ENCODE results near the gene ZNF2. TPM values are rescaled to one million over a fixed set of nuclear protein-coding genes. Genes with fewer than 3 reads are reported as not detected.

The ZNF2 gene
- 1 to 10 TPM; 2.8 to 2.9 TPM for total RNA-seq

- DNase-seq, result peak; percentile 95
These were observed at the start of gene ZNF2 for GRCh38 chr2:95165371-95166064. ZNF2 (plus strand) TSS chr2:95165809; CDS start chr2:95176227, 10,418 bp downstream.

GRCh38 chr2:95121093-95121406, 44.6 kb upstream of the ZNF2 start:
- Mint-ChIP-seq H3K27ac (peak overlapping the region; percentile 95), H3K4me1 (peaks cover 41% of the 10 kb centered on the region), H3K4me3 (peak overlapping the region; percentile 89), H3K9me3 (no peaks in the 10 kb centered on the region), H3K36me3 (peaks cover 23% of the 10 kb centered on the region), H3K27me3 (no peaks in the 10 kb centered on the region)
- DNase-seq, result no peak

More at GRCh38 chr2:95165371-95166064, at the start of gene ZNF2:
- H3K27ac Mint-ChIP-seq, result peak within 1 kb of the TSS; percentile 94
- H3K4me1 Mint-ChIP-seq, result peaks cover 20% of the 10 kb centered on the region
- peaks cover 39% of the 10 kb centered on the region for H3K36me3 Mint-ChIP-seq
- H3K4me3 Mint-ChIP-seq, result peak within 1 kb of the TSS; percentile 99
- no peaks in the 10 kb centered on the region for H3K27me3 Mint-ChIP-seq
- peaks cover 3% of the 10 kb centered on the region for H3K9me3 Mint-ChIP-seq

DNA sequence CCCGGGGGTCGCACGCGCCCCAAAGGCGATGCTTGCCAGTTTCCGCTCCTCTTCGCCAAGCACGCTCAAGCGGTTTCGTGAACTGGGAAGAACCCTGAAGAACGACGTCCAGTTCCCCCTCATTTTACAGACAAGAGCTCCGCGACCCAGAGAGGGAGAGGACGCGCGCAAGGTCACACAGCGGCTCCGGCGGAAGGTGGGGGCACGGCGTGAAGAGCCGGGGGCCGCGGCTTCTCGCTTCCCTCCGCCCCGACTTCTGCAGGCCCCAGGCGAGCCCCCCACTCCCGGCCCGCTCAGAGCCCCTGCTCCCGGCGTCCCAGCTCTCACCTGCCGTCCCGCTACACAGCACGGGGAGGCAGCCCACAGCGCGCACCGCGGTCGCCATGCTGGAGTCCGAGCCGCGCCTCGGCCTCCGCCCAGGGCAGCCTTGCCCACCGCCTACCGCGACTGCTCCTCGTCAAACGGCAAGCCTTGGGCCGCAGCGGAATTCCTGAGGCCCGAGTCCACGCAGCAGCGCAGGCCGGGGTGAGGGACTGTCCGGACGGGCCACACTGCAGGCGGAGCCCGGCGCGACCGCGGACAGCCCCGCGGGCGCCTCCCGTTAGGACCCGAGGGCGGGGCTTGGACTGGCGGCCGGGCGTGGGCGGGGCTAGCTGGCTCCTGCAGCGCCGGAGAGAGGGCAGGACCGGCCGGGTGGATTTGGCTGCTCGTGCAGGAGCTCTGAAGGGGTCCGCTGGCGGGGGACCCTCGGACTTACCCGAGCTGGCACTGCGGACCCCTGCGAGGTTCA, 44.0 kb upstream of the ZNF2 start, which contains the start of gene MRPS5:
MRPS5 (minus strand) TSS at position 402 of the 790 bp plus-strand sequence; CDS start at position 385, 17 bp downstream.
- Mint-ChIP-seq H3K9me3 (no peaks in the 10 kb centered on the region), H3K36me3 (peaks cover 23% of the 10 kb centered on the region), H3K4me3 (peak within 1 kb of the TSS; percentile 89), H3K27ac (peak within 1 kb of the TSS; percentile 95), H3K4me1 (peaks cover 40% of the 10 kb centered on the region), H3K27me3 (no peaks in the 10 kb centered on the region)
- DNase-seq, result peak; percentile 90

DNA sequence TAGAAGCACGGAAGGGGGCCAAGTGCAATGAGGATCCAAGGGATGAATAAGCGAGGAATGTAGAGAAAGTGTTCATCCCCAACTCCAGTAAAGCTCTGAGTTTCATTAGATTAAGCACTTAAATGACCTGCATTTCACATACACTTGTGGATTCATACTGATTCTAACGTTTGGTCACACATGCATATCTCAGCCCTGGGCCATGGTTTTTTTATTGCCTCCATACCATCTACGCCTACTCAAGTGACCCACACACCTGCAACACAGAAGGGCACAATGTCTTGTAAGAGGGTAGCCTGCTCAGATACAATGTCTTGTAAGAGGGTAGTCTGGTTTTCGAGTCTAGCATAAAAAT, 43.4 kb upstream of the ZNF2 start:
- H3K4me1 Mint-ChIP-seq, result peaks cover 38% of the 10 kb centered on the region
- H3K4me3 Mint-ChIP-seq, result peak overlapping the region; percentile 89
- no peak for DNase-seq
- peaks cover 22% of the 10 kb centered on the region for H3K36me3 Mint-ChIP-seq
- H3K9me3 Mint-ChIP-seq, result no peaks in the 10 kb centered on the region
- no peaks in the 10 kb centered on the region for H3K27me3 Mint-ChIP-seq
- H3K27ac Mint-ChIP-seq, result peak overlapping the region; percentile 95

DNA sequence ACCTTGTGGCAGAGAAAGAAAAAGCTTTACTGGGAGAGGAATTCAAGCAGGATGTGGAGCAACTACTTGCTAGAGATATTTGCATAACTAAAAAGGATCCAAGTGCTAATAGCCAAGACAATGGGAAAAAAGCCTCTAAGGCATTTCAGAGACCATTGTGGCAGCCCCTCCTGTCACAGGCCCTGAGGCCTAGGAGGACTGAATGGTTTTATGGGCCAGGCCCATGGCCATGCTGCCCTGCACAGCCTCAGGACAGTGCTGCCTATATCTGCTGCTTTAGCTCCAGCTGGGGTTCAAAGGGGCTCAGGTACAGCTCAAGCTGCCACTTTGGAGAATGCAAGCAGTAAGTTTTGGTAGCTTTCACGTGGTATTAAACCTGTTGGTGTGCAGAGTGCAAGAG, 26.9 kb upstream of the ZNF2 start:
- Mint-ChIP-seq H3K36me3 (peaks cover 51% of the 10 kb centered on the region), H3K4me1 (no peaks in the 10 kb centered on the region), H3K9me3 (peaks cover 58% of the 10 kb centered on the region), H3K27me3 (no peaks in the 10 kb centered on the region), H3K4me3 (no peak overlapping the region), H3K27ac (no peak overlapping the region)
- DNase-seq, result no peak

DNA sequence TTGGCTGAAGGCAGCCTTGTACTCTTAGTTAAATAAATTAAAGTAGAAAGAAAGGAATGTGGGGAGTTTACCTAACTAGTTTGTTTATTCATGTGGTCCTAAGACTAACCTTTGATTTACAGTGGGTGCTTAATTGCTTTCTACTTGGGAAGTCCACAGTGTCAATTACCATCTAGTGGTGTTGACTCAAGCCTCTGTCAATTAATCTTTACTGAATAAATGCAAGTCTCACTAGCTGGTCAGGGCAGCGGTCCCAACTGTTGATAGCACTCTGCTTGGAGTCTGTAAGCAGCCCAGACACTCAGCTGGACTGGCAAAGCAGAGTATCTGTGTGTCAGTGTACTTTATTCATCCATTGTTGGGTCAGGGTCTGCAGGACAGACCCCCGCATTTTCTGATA, 21.8 kb upstream of the ZNF2 start:
- Mint-ChIP-seq H3K4me1 (no peaks in the 10 kb centered on the region), H3K27ac (no peak overlapping the region), H3K36me3 (peaks cover 71% of the 10 kb centered on the region), H3K27me3 (no peaks in the 10 kb centered on the region), H3K9me3 (peaks cover 74% of the 10 kb centered on the region), H3K4me3 (no peak overlapping the region)
- no peak for DNase-seq

GRCh38 chr2:95149397-95149984, 16.1 kb upstream of the ZNF2 start:
- Mint-ChIP-seq H3K27ac (no peak overlapping the region), H3K9me3 (peaks cover 75% of the 10 kb centered on the region), H3K4me3 (no peak overlapping the region), H3K36me3 (peaks cover 93% of the 10 kb centered on the region), H3K27me3 (no peaks in the 10 kb centered on the region), H3K4me1 (no peaks in the 10 kb centered on the region)
- DNase-seq, result no peak

DNA sequence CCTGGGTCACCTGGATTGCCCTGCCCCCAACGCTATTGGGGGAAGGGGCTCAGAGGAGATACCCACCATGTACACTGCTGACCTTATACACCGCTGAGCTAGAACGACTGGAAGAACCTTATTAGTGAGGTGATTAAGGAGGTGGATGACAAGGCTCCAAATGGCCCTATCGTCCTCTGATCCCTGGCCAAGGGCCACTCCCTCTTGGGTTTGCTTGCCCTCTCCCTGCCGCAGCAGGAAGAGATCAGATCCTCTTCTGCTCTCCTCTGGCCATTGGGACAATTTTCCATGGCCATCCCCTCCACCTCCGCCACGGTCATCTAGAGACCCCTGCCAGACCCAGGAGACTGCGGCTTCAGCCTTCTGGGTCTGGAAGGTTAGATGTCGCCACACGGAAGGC, 7.2 kb upstream of the ZNF2 start:
- Mint-ChIP-seq H3K27ac (no peak overlapping the region), H3K36me3 (peaks cover 58% of the 10 kb centered on the region), H3K9me3 (peaks cover 22% of the 10 kb centered on the region), H3K4me3 (peak overlapping the region; percentile 80), H3K27me3 (no peaks in the 10 kb centered on the region), H3K4me1 (peaks cover 5% of the 10 kb centered on the region)
- no peak for DNase-seq

DNA sequence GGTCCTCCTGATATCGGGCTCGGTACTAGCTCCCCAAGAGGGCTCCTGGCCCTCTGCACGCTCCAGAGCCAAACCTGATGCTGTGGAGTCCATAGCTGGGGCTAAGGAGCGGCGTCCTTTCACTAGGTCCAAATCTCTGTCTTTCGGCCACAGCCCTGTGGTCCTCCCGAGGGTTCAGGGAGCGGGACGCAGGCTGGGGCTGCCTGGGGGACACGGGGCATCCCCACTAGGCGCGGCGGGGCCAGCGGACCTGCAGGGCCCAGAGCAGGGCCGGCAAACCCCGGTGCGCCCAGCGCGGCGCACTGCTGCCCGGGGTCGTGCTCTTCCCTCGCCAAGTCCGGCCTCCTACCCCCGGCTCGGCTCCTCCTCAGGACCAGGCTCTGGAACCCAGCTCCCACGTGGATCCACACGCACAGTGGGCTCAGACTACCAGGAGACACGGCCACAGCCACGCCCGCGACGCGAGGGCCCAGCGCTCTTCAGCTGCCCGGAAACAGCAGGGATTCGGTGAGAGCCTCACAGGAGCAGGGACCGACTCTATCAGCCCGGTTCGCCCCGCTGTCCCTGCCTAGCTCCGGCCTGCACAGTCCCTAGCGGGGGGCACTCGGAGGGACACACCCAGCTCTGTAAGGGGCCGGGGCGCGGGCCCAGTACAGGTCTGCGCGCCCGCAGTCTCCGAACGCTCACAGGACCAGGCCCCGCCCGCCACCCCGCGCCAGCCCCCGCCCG, 6.6 kb upstream of the ZNF2 start:
- Mint-ChIP-seq H3K27ac (peak overlapping the region; percentile 63), H3K36me3 (peaks cover 52% of the 10 kb centered on the region), H3K27me3 (no peaks in the 10 kb centered on the region), H3K4me3 (peak overlapping the region; percentile 80), H3K4me1 (peaks cover 9% of the 10 kb centered on the region), H3K9me3 (peaks cover 17% of the 10 kb centered on the region)
- peak; percentile 38 for DNase-seq

- H3K9me3 Mint-ChIP-seq, result peaks cover 11% of the 10 kb centered on the region
- H3K4me3 Mint-ChIP-seq, result peak within 1 kb of the TSS; percentile 82
- H3K4me1 Mint-ChIP-seq, result peaks cover 14% of the 10 kb centered on the region
- peak; percentile 78 for DNase-seq
- peaks cover 48% of the 10 kb centered on the region for H3K36me3 Mint-ChIP-seq
- H3K27ac Mint-ChIP-seq, result peak within 1 kb of the TSS; percentile 82
- H3K27me3 Mint-ChIP-seq, result no peaks in the 10 kb centered on the region
These were observed 5.7 kb upstream of the ZNF2 start, which contains the start of gene ZNF514 for GRCh38 chr2:95159690-95160449. ZNF514 (minus strand) TSS chr2:95159848; CDS start chr2:95153253, 6,595 bp downstream.

- H3K27ac Mint-ChIP-seq, result peak overlapping the region; percentile 94
- DNase-seq, result no peak
- peaks cover 38% of the 10 kb centered on the region for H3K36me3 Mint-ChIP-seq
- peaks cover 3% of the 10 kb centered on the region for H3K9me3 Mint-ChIP-seq
- H3K27me3 Mint-ChIP-seq, result no peaks in the 10 kb centered on the region
- H3K4me3 Mint-ChIP-seq, result peak overlapping the region; percentile 99
- peaks cover 20% of the 10 kb centered on the region for H3K4me1 Mint-ChIP-seq
These were observed 609 bp upstream of the ZNF2 start for GRCh38 chr2:95165030-95165370.

GRCh38 chr2:95166065-95166763, 605 bp downstream of the ZNF2 start:
- peak overlapping the region; percentile 94 for H3K27ac Mint-ChIP-seq
- H3K9me3 Mint-ChIP-seq, result peaks cover 3% of the 10 kb centered on the region
- peak overlapping the region; percentile 99 for H3K4me3 Mint-ChIP-seq
- peaks cover 20% of the 10 kb centered on the region for H3K4me1 Mint-ChIP-seq
- H3K36me3 Mint-ChIP-seq, result peaks cover 40% of the 10 kb centered on the region
- H3K27me3 Mint-ChIP-seq, result no peaks in the 10 kb centered on the region
- no peak for DNase-seq

GRCh38 chr2:95171902-95172301, 6.3 kb downstream of the ZNF2 start:
- H3K4me1 Mint-ChIP-seq, result peaks cover 5% of the 10 kb centered on the region
- DNase-seq, result no peak
- H3K9me3 Mint-ChIP-seq, result peaks cover 1% of the 10 kb centered on the region
- H3K27me3 Mint-ChIP-seq, result no peaks in the 10 kb centered on the region
- peaks cover 31% of the 10 kb centered on the region for H3K36me3 Mint-ChIP-seq
- no peak overlapping the region for H3K27ac Mint-ChIP-seq
- H3K4me3 Mint-ChIP-seq, result no peak overlapping the region

- peaks cover 5% of the 10 kb centered on the region for H3K4me1 Mint-ChIP-seq
- no peak for DNase-seq
- no peaks in the 10 kb centered on the region for H3K27me3 Mint-ChIP-seq
- H3K36me3 Mint-ChIP-seq, result peaks cover 44% of the 10 kb centered on the region
- no peak overlapping the region for H3K4me3 Mint-ChIP-seq
- no peak overlapping the region for H3K27ac Mint-ChIP-seq
- H3K9me3 Mint-ChIP-seq, result peaks cover 9% of the 10 kb centered on the region
These were observed 8.5 kb downstream of the ZNF2 start for GRCh38 chr2:95174031-95174542.
